ENCODE data around the gene HIVEP3.

DNA sequence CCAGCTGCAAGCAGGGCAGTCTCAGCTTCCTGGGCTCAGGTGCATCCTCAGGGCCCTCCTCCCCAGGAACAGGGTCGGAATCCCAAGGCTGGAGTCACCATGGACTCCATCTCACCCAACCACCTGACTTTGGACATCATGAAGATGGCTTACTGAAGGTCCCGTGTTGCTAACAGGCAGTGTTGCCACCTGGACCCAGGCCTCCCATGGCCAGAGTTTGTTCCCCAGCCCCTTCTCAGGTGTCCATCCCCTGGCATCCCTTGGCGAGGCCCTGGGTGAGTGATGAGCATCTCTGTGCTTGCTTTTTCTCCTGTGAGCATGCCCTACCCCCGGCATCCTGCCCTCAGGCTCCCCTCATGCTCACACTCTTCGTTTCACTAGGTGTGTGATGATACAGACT, 332.5 kb downstream of the HIVEP3 start:
- TF ChIP-seq, protein P1, sequence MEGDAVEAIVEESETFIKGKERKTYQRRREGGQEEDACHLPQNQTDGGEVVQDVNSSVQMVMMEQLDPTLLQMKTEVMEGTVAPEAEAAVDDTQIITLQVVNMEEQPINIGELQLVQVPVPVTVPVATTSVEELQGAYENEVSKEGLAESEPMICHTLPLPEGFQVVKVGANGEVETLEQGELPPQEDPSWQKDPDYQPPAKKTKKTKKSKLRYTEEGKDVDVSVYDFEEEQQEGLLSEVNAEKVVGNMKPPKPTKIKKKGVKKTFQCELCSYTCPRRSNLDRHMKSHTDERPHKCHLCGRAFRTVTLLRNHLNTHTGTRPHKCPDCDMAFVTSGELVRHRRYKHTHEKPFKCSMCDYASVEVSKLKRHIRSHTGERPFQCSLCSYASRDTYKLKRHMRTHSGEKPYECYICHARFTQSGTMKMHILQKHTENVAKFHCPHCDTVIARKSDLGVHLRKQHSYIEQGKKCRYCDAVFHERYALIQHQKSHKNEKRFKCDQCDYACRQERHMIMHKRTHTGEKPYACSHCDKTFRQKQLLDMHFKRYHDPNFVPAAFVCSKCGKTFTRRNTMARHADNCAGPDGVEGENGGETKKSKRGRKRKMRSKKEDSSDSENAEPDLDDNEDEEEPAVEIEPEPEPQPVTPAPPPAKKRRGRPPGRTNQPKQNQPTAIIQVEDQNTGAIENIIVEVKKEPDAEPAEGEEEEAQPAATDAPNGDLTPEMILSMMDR (IDR thresholded peaks at IDR 0.05; ENCODE audit: insufficient read depth, low read length), result no peak
- TF ChIP-seq POLR2AphosphoS5 (IDR thresholded peaks at IDR 0.05; ENCODE audit: low read depth) (no peak), SPI1 (IDR thresholded peaks at IDR 0.05; ENCODE audit: borderline replicate concordance, low read depth) (no peak)
